Uterus (tissue), 2 donors: ENCODE data around the gene CALML5.

Experiments
- CTCF ChIP-seq, 4 experiments: fragments of 200-600 bp in 2 of 4; fragments of 450-650 bp in 2 of 4; sonication (generic) in 2 of 4; IDR thresholded peaks; one replicate each; pipeline ENCODE4 v1.5.1; 2016 to 2019; ENCODE audit warnings: antibody characterized with exemption in 4 of 4, mild to moderate bottlenecking in 2 of 4, moderate library complexity in 1 of 4
- POLR2A ChIP-seq, 2 donors: fragments of 450-650 bp; IDR thresholded peaks; one replicate each; pipeline ENCODE4 v1.6.1; 2016; ENCODE audit warnings: antibody characterized with exemption in 2 of 2, mild to moderate bottlenecking in 1 of 2, moderate library complexity in 1 of 2

GRCh38 chr10:5493691-5494090, 5.7 kb downstream of the CALML5 start:
- TF ChIP-seq CTCF (IDR thresholded peaks at IDR 0.05) (no peak), POLR2A (IDR thresholded peaks at IDR 0.05) (no peak)
